Measurements from ENCODE around the gene SLMAP. TPM values are rescaled to one million over a fixed set of nuclear protein-coding genes. Genes with fewer than 3 reads are reported as not detected.

Gene SLMAP
- total RNA-seq, 1 experiment from 2014 or later: 79.5 TPM

- TF ChIP-seq AR (CRISPR knock-in tag; IDR thresholded peaks at IDR 0.05): no peak
Observed at GRCh38 chr3:57787867-57788623, 31.9 kb downstream of the SLMAP start (continued).

GRCh38 chr3:57788624-57789018 is 32.5 kb downstream of the SLMAP start:
- Mint-ChIP-seq H3K4me3 (no peak overlapping the region), H3K4me1 (no peaks in the 10 kb centered on the region), H3K36me3 (no peaks in the 10 kb centered on the region), H3K27me3 (ENCODE audit: low read depth) (no peaks in the 10 kb centered on the region), H3K9me3 (no peaks in the 10 kb centered on the region), H3K27ac (no peak overlapping the region)
- TF ChIP-seq ZNF138 (CRISPR knock-in tag; conservative IDR thresholded peaks at IDR 0.05): no peak
- TF ChIP-seq E2F4 (CRISPR knock-in tag; IDR thresholded peaks at IDR 0.05; ENCODE audit: borderline replicate concordance, low read depth): no peak
- TF ChIP-seq NFE2L1 (CRISPR knock-in tag; IDR thresholded peaks at IDR 0.05): no peak
- no peak for TF ChIP-seq FOXP4 (CRISPR knock-in tag; IDR thresholded peaks at IDR 0.05)
- no peak for TF ChIP-seq ZNF281 (CRISPR knock-in tag; IDR thresholded peaks at IDR 0.05)
- TF ChIP-seq ESRRA (CRISPR knock-in tag; IDR thresholded peaks at IDR 0.05; ENCODE audit: borderline replicate concordance): no peak
- no peak for TF ChIP-seq FOXJ3 (CRISPR knock-in tag; IDR thresholded peaks at IDR 0.05; ENCODE audit: borderline replicate concordance)
- TF ChIP-seq ZNF317 (CRISPR knock-in tag; IDR thresholded peaks at IDR 0.05; ENCODE audit: borderline replicate concordance, low read depth): no peak
- TF ChIP-seq NFATC4 (CRISPR knock-in tag; IDR thresholded peaks at IDR 0.05): no peak
- TF ChIP-seq ZNF416 (CRISPR knock-in tag; IDR thresholded peaks at IDR 0.05): no peak
- no peak for TF ChIP-seq CBFB (CRISPR knock-in tag; IDR thresholded peaks at IDR 0.05; ENCODE audit: low read depth)
- TF ChIP-seq MXD4 (CRISPR knock-in tag; IDR thresholded peaks at IDR 0.05; ENCODE audit: borderline replicate concordance): no peak
- TF ChIP-seq ATF6 (CRISPR knock-in tag; IDR thresholded peaks at IDR 0.05): no peak
- no peak for TF ChIP-seq HMGXB4 (CRISPR knock-in tag; IDR thresholded peaks at IDR 0.05)
- TF ChIP-seq PRRX2 (CRISPR knock-in tag; IDR thresholded peaks at IDR 0.05): no peak
- TF ChIP-seq GTF2I (CRISPR knock-in tag; conservative IDR thresholded peaks at IDR 0.05): no peak
- no peak for TF ChIP-seq NR3C1 (CRISPR knock-in tag; conservative IDR thresholded peaks at IDR 0.05; ENCODE audit: low read depth)
- no peak for TF ChIP-seq SP1 (CRISPR knock-in tag; conservative IDR thresholded peaks at IDR 0.05)
- no peak for TF ChIP-seq MYBL2 (CRISPR knock-in tag; IDR thresholded peaks at IDR 0.05)
- CTCF ChIA-PET: no interaction called here
- ATAC-seq: no peak
- no peak for DNase-seq (ENCODE audit: low spot score)
- POLR2A ChIA-PET: no interaction called here

Data from WTC11 (cell line).